ENCODE results near the gene FIBP. TPM values are rescaled to one million over a fixed set of nuclear protein-coding genes. Genes with fewer than 3 reads are reported as not detected.

FIBP gene
- total and polyA plus RNA-seq, 2 donors (not counting 3 experiments of a cell fraction or from before 2014, with no cell fraction given), result 105 to 162 TPM

- no TSS peak for BruUV-seq (replicated peaks)
Observed at GRCh38 chr11:65918211-65919140, 30.2 kb upstream of the FIBP start, which contains the start of gene C11orf68. Gene C11orf68 (minus strand): TSS chr11:65919062. CDS start chr11:65919031, 31 bp downstream.

More at GRCh38 chr11:65918211-65919140, 30.2 kb upstream of the FIBP start, which contains the start of gene C11orf68:
- H3K27ac ChIP-seq (ENCODE audit: insufficient read depth, low read depth, low read length), result peak within 1 kb of the TSS; percentile 92
- TF ChIP-seq, protein P1, sequence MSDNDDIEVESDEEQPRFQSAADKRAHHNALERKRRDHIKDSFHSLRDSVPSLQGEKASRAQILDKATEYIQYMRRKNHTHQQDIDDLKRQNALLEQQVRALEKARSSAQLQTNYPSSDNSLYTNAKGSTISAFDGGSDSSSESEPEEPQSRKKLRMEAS (IDR thresholded peaks at IDR 0.05; ENCODE audit: insufficient read depth, insufficient read length), result no peak
- TF ChIP-seq MYC (IDR thresholded peaks at IDR 0.05; ENCODE audit: low read depth, low read length), result no peak
- no peak for TF ChIP-seq GATA2 (IDR thresholded peaks at IDR 0.05; ENCODE audit: insufficient read depth, insufficient read length, low read depth, low read length)
- peak; percentile 63 for TF ChIP-seq POLR2A (IDR thresholded peaks at IDR 0.05; ENCODE audit: low read depth, low read length)
- TF ChIP-seq JUN (IDR thresholded peaks at IDR 0.05; ENCODE audit: borderline replicate concordance, insufficient read depth, insufficient read length, low read depth), result no peak
- peak; percentile 48 for TF ChIP-seq POLR2AphosphoS5 (IDR thresholded peaks at IDR 0.05; ENCODE audit: insufficient read depth, low read depth, low read length)
- TF ChIP-seq EZH2 (IDR thresholded peaks at IDR 0.05; ENCODE audit: borderline replicate concordance, low read depth, low read length, severe bottlenecking), result no peak
- H3K36me3 ChIP-seq (ENCODE audit: control insufficient read depth in 2 of 2, extremely low read depth in 1 of 2, insufficient read depth in 2 of 2, low read length in 2 of 2), result peaks cover 6 to 9% of the 10 kb centered on the region in 2 experiments
- H3K79me2 ChIP-seq (ENCODE audit: control insufficient read depth, insufficient read depth, low read length), result peaks cover 37% of the 10 kb centered on the region
- H3K4me3 ChIP-seq (replicated peaks in 1 of 3; ENCODE audit: insufficient read depth in 1 of 3, low read depth in 1 of 3, low read length in 3 of 3), result peak within 1 kb of the TSS; percentile 70 to 90 (median 71)
- CTCF ChIA-PET, result interaction anchor here (0.9 to 4.9 kb wide), 2 partner anchors 28 to 34 kb away, joined by 4 to 73 read pairs; partner anchors contain the start of genes CCDC85B and FIBP
- dilution Hi-C loops (cut with MboI; ENCODE audit: extremely low pct_ligation_motif_present, low sequenced_read_pairs), result no loop called here
- DNase-seq (ENCODE audit: low read depth, low spot score), result peak; percentile 48
- H3K9me3 ChIP-seq (replicated peaks; ENCODE audit: control insufficient read depth, insufficient read depth, low read length), result no peaks in the 10 kb centered on the region
- H3K9me1 ChIP-seq (replicated peaks; ENCODE audit: control insufficient read depth, extremely low read depth, insufficient read depth, low read length), result no peaks in the 10 kb centered on the region
- H3K27me3 ChIP-seq (ENCODE audit: control insufficient read depth in 2 of 2, insufficient read depth in 2 of 2, low read length in 2 of 2), result no peaks in the 10 kb centered on the region
- H4K20me1 ChIP-seq (replicated peaks; ENCODE audit: control insufficient read depth, extremely low read depth, insufficient read depth, low read length), result no peaks in the 10 kb centered on the region
- H2AFZ ChIP-seq (ENCODE audit: low read depth, low read length), result peak within 1 kb of the TSS; percentile 77
- peak; percentile 33 for FAIRE-seq
- intact Hi-C loops (cut with micrococcal nuclease), result loop anchor here (1.0 to 5.0 kb wide), 5 partner anchors 30 to 134 kb away; partner anchors contain the start of genes BANF1, EIF1AD, FIBP and SART1
- H3K4me2 ChIP-seq (ENCODE audit: insufficient read depth, low read length), result peak within 1 kb of the TSS; percentile 79
- POLR2A ChIA-PET, result interaction anchor here (0.9 to 2.1 kb wide), 4 partner anchors 17 to 59 kb away, joined by 3 to 7 read pairs (median 5); partner anchors contain the start of genes CCDC85B and FOSL1
- H3K4me1 ChIP-seq (ENCODE audit: control insufficient read depth, extremely low read depth, insufficient read depth, low read length), result peaks cover 49% of the 10 kb centered on the region
- H3K9ac ChIP-seq (replicated peaks; ENCODE audit: extremely low read depth, insufficient read depth, low read length), result peak within 1 kb of the TSS; percentile 92
